ENCODE measurements around the gene MAP2K5.

- TF ChIP-seq CEBPB (IDR thresholded peaks at IDR 0.05) (no peak), MAX (IDR thresholded peaks at IDR 0.05) (no peak), ZBTB7A (IDR thresholded peaks at IDR 0.05; ENCODE audit: low read depth) (no peak), TAF1 (IDR thresholded peaks at IDR 0.05; ENCODE audit: low read depth) (no peak), YY1 (IDR thresholded peaks at IDR 0.05; ENCODE audit: low read depth) (no peak), RAD21 (IDR thresholded peaks at IDR 0.05; ENCODE audit: low read depth) (no peak), USF1 (IDR thresholded peaks at IDR 0.05) (no peak), CREB1 (IDR thresholded peaks at IDR 0.05; ENCODE audit: low read depth) (no peak), EGR1 (IDR thresholded peaks at IDR 0.05) (no peak)
These were observed 27.4 kb upstream of the MAP2K5 start for GRCh38 chr15:67515090-67515489.
